ENCODE results near the gene CP. TPM values are rescaled to one million over a fixed set of nuclear protein-coding genes. Genes with fewer than 3 reads are reported as not detected.
"Not testable (repeated sequence)": the region's sequence is repeated elsewhere in the genome, so short reads cannot be mapped to it uniquely, and the experiment has no call there.

The CP gene
- polyA plus RNA-seq, 1 donor (not counting 4 experiments of a cell fraction or from before 2014, with no cell fraction given), result 0.03 TPM

DNA sequence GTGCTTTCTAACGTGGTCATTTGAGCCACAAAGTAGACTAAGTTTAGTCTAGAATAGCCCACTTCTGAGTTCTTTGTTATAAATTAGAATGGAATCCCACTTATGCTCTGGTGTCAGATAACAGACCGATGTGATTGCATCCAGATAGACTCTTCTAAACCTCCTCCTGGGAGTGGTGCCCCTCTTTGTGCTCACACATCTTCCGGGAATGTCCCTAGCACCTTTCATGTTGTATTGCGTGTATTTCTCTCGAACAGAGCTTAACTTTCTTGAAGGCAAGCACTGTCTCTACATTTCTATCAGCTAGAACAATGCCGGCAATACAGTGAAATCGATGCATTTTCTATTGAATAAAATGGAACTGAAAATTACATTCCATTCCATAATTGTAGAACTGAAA, 23.0 kb downstream of the CP start:
- H3K36me3 ChIP-seq (ENCODE audit: control insufficient read depth in 2 of 2, extremely low read depth in 1 of 2, insufficient read depth in 2 of 2, low read length in 2 of 2), result no peaks in the 10 kb centered on the region
- no peaks in the 10 kb centered on the region for H3K79me2 ChIP-seq (ENCODE audit: control insufficient read depth, insufficient read depth, low read length)
- H3K9ac ChIP-seq (ENCODE audit: control insufficient read depth, extremely low read depth, insufficient read depth, low read length), result no peak overlapping the region
- no peaks in the 10 kb centered on the region for H3K27me3 ChIP-seq (ENCODE audit: control insufficient read depth, extremely low read depth, insufficient read depth, low read length)
- dilution Hi-C loops (cut with MboI; ENCODE audit: extremely low pct_ligation_motif_present, low sequenced_read_pairs), result no loop called here
- no peak overlapping the region for H3K27ac ChIP-seq (ENCODE audit: control insufficient read depth, insufficient read depth, low read length)
- DNase-seq (ENCODE audit: low read depth, low spot score) (no peak), FAIRE-seq (no peak)
- H3K4me1 ChIP-seq (ENCODE audit: control insufficient read depth, extremely low read depth, insufficient read depth, low read length), result no peaks in the 10 kb centered on the region
- H4K20me1 ChIP-seq (ENCODE audit: control insufficient read depth, extremely low read depth, insufficient read depth, low read length), result no peaks in the 10 kb centered on the region
- H3K4me3 ChIP-seq (ENCODE audit: control insufficient read depth in 2 of 3, extremely low read depth in 1 of 3, insufficient read depth in 2 of 3, low read depth in 1 of 3, low read length in 3 of 3), result no peak overlapping the region
- no peak for TF ChIP-seq EZH2 (IDR thresholded peaks at IDR 0.05; ENCODE audit: low read length)
- H2AFZ ChIP-seq (ENCODE audit: control insufficient read depth, low read length), result peak overlapping the region; percentile 20
- no peak overlapping the region for H3K4me2 ChIP-seq (ENCODE audit: control insufficient read depth, extremely low read depth, insufficient read depth, low read depth, low read length)
- no peaks in the 10 kb centered on the region for H3K9me1 ChIP-seq (ENCODE audit: control insufficient read depth, extremely low read depth, insufficient read depth, low read length)
- H3K9me3 ChIP-seq (ENCODE audit: control insufficient read depth, low read depth, low read length), result no peaks in the 10 kb centered on the region

DNA sequence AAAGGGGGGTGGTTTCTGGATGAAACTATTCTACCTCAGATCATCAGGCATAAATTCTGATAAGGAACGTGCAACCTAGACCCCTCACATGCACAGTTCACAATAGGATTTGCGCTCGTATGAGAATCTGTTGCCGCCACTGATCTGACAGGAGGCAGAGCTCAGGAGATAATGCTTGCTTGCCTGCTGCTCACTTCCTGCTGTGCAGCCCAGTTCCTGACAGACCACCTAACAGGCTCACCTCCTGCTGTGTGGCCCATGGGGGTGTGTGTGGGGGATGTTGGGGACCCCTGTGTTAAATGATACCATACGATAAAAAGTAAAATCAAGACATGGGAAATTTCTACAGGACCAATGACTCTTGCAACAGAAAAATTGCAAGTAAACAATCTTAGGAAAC, 24.0 kb downstream of the CP start:
- Histone ChIP-seq H3K27me3 (ENCODE audit: control insufficient read depth, extremely low read depth, insufficient read depth, low read length) (no peaks in the 10 kb centered on the region), H3K4me2 (ENCODE audit: control insufficient read depth, extremely low read depth, insufficient read depth, low read depth, low read length) (peak overlapping the region; percentile 49), H3K27ac (ENCODE audit: control insufficient read depth, insufficient read depth, low read length) (no peak overlapping the region), H2AFZ (ENCODE audit: control insufficient read depth, low read length) (peak overlapping the region; percentile 75), H3K4me3 (ENCODE audit: control insufficient read depth in 2 of 3, extremely low read depth in 1 of 3, insufficient read depth in 2 of 3, low read depth in 1 of 3, low read length in 3 of 3) (no peak overlapping the region), H4K20me1 (ENCODE audit: control insufficient read depth, extremely low read depth, insufficient read depth, low read length) (no peaks in the 10 kb centered on the region), H3K9me3 (ENCODE audit: control insufficient read depth, low read depth, low read length) (no peaks in the 10 kb centered on the region), H3K36me3 (ENCODE audit: control insufficient read depth in 2 of 2, extremely low read depth in 1 of 2, insufficient read depth in 2 of 2, low read length in 2 of 2) (no peaks in the 10 kb centered on the region), H3K4me1 (ENCODE audit: control insufficient read depth, extremely low read depth, insufficient read depth, low read length) (no peaks in the 10 kb centered on the region), H3K79me2 (ENCODE audit: control insufficient read depth, insufficient read depth, low read length) (no peaks in the 10 kb centered on the region), H3K9me1 (ENCODE audit: control insufficient read depth, extremely low read depth, insufficient read depth, low read length) (no peaks in the 10 kb centered on the region), H3K9ac (ENCODE audit: control insufficient read depth, extremely low read depth, insufficient read depth, low read length) (no peak overlapping the region)
- DNase-seq (ENCODE audit: low read depth, low spot score) (no peak), FAIRE-seq (no peak)
- dilution Hi-C loops (cut with MboI; ENCODE audit: extremely low pct_ligation_motif_present, low sequenced_read_pairs), result no loop called here
- no peak for TF ChIP-seq EZH2 (IDR thresholded peaks at IDR 0.05; ENCODE audit: low read length)
- TF ChIP-seq, protein P1, sequence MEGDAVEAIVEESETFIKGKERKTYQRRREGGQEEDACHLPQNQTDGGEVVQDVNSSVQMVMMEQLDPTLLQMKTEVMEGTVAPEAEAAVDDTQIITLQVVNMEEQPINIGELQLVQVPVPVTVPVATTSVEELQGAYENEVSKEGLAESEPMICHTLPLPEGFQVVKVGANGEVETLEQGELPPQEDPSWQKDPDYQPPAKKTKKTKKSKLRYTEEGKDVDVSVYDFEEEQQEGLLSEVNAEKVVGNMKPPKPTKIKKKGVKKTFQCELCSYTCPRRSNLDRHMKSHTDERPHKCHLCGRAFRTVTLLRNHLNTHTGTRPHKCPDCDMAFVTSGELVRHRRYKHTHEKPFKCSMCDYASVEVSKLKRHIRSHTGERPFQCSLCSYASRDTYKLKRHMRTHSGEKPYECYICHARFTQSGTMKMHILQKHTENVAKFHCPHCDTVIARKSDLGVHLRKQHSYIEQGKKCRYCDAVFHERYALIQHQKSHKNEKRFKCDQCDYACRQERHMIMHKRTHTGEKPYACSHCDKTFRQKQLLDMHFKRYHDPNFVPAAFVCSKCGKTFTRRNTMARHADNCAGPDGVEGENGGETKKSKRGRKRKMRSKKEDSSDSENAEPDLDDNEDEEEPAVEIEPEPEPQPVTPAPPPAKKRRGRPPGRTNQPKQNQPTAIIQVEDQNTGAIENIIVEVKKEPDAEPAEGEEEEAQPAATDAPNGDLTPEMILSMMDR (optimal IDR thresholded peaks at IDR 0.05 in 1 of 3, IDR thresholded peaks at IDR 0.05 in 1 of 3, conservative IDR thresholded peaks at IDR 0.05 in 1 of 3; ENCODE audit: extremely low read depth in 1 of 3, insufficient read depth in 2 of 3, low read length in 3 of 3), result no peak

DNA sequence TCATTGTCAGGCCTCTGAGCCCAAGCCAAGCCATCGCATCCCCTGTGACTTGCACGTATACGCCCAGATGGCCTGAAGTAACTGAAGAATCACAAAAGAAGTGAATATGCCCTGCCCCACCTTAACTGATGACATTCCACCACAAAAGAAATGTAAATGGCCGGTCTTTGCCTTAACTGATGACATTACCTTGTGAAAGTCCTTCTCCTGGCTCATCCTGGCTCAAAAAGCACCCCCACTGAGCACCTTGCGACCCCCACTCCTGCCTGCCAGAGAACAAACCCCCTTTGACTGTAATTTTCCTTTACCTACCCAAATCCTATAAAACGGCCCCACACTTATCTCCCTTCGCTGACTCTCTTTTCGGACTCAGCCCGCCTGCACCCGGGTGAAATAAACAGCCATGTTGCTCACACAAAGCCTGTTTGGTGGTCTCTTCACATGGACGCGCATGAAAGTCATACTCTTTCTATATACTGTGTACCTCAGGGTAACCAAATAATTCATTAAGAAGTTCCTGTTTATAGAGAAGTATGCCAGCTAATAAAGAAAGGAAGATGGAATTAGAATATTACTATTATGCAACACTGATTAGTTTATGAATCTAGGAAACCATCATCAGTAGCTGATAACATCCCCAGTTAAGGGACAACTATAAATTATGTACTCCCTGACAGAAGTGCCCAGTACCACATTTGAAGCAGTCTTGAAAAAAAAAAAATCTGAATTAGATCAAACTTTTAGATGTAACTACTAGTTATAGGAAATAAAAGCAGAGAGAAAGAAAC, 24.6 kb downstream of the CP start:
- H4K20me1 ChIP-seq (ENCODE audit: control insufficient read depth, extremely low read depth, insufficient read depth, low read length); dilution Hi-C loops (cut with MboI; ENCODE audit: extremely low pct_ligation_motif_present, low sequenced_read_pairs); H3K36me3 ChIP-seq (ENCODE audit: control insufficient read depth in 2 of 2, extremely low read depth in 1 of 2, insufficient read depth in 2 of 2, low read length in 2 of 2); H3K9me1 ChIP-seq (ENCODE audit: control insufficient read depth, extremely low read depth, insufficient read depth, low read length); FAIRE-seq; H3K27me3 ChIP-seq (ENCODE audit: control insufficient read depth, extremely low read depth, insufficient read depth, low read length); DNase-seq (ENCODE audit: low read depth, low spot score); H3K4me1 ChIP-seq (ENCODE audit: control insufficient read depth, extremely low read depth, insufficient read depth, low read length); H3K79me2 ChIP-seq (ENCODE audit: control insufficient read depth, insufficient read depth, low read length); H3K27ac ChIP-seq (ENCODE audit: control insufficient read depth, insufficient read depth, low read length); H3K4me3 ChIP-seq (ENCODE audit: control insufficient read depth in 2 of 3, extremely low read depth in 1 of 3, insufficient read depth in 2 of 3, low read depth in 1 of 3, low read length in 3 of 3); H3K9ac ChIP-seq (ENCODE audit: control insufficient read depth, extremely low read depth, insufficient read depth, low read length); H3K9me3 ChIP-seq (ENCODE audit: control insufficient read depth, low read depth, low read length): not testable (repeated sequence)
- Histone ChIP-seq H2AFZ (ENCODE audit: control insufficient read depth, low read length) (peak overlapping the region; percentile 75), H3K4me2 (ENCODE audit: control insufficient read depth, extremely low read depth, insufficient read depth, low read depth, low read length) (peak overlapping the region; percentile 49)

Data from keratinocyte (primary cell).